Thoracic aorta (tissue), 2 donors: ENCODE results near the gene SLC8A2. TPM values are rescaled to one million over a fixed set of nuclear protein-coding genes. Genes with fewer than 3 reads are reported as not detected.

Experiments
- ATAC-seq: fragments of 150-250 bp; one replicate; pipeline ENCODE4 v1.8.0; 2017; ENCODE audit warnings: low read depth; ENCODE audit not compliant: insufficient number of reproducible peaks, low FRiP score
- DNase-seq: peaks from one replicate; pipeline ENCODE4 v3.0.0-alpha.2; 2020; ENCODE audit warnings: low spot score
- H3K27ac ChIP-seq, 2 donors: fragments of 200-600 bp; sonication (generic); 1 replicate in 1 of 2; 2 replicates in 1 of 2; pipeline ENCODE4 v1.5.1; 2016; ENCODE audit warnings: mild to moderate bottlenecking in 2 of 2, moderate library complexity in 2 of 2
- H3K27me3 ChIP-seq: fragments of 200-600 bp; sonication (generic); replicated peaks from 2 replicates; pipeline ENCODE4 v1.6.0; 2016; ENCODE audit warnings: mild to moderate bottlenecking; ENCODE audit not compliant: insufficient read depth
- H3K36me3 ChIP-seq: fragments of 200-600 bp; sonication (generic); one replicate; pipeline ENCODE4 v1.5.1; 2016
- H3K4me1 ChIP-seq, 2 donors: fragments of 200-600 bp; sonication (generic); 1 replicate in 1 of 2; 2 replicates in 1 of 2; pipeline versions ENCODE4 v1.5.1 to v1.6.0; 2016; ENCODE audit warnings: low read depth in 2 of 2, mild to moderate bottlenecking in 1 of 2; ENCODE audit not compliant: control insufficient read depth in 1 of 2
- H3K4me3 ChIP-seq: fragments of 200-600 bp; sonication (generic); 2 replicates; pipeline ENCODE4 v1.5.1; 2016; ENCODE audit warnings: mild to moderate bottlenecking
- H3K9me3 ChIP-seq: fragments of 200-600 bp; sonication (generic); 2 replicates; pipeline ENCODE4 v1.5.1; 2016
- total RNA-seq, 2 donors: library from RNA; depleted of rRNA; stranded (reverse); fragments of >200 nt; gene quantifications; one replicate each; pipeline versions ENCODE4 v1.1.0 to v1.2.3, GENCODE V29; 2016
- TF ChIP-seq, protein P1 (sequence below): fragments of 200-600 bp; sonication (generic); IDR thresholded peaks from one replicate; pipeline ENCODE4 v1.5.1; 2019; ENCODE audit warnings: antibody characterized with exemption

The SLC8A2 gene
- total RNA-seq, 2 donors from 2014 or later = 0.28 TPM; not detected in 1

DNA sequence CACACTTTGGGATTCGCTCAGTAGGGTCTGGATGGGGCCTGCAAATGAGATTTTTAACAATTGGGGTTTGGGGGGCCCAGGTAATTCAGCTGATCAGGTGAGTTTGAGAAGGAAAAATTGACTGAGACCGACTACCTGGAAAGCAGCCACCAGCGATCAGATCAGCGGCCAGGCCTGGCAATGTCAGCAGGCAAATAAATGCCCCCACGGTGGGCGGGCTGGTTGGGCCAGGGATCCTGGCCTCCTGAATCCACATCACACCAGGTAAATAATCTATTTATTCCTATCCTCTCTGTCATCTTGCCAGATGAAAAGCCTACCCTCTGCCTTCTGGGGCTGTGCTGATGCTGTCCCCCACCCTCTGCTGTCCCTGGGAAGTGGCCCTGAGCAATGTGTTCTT is 33.8 kb upstream of the SLC8A2 start:
- no peak overlapping the region for H3K4me3 ChIP-seq
- TF ChIP-seq, protein P1, sequence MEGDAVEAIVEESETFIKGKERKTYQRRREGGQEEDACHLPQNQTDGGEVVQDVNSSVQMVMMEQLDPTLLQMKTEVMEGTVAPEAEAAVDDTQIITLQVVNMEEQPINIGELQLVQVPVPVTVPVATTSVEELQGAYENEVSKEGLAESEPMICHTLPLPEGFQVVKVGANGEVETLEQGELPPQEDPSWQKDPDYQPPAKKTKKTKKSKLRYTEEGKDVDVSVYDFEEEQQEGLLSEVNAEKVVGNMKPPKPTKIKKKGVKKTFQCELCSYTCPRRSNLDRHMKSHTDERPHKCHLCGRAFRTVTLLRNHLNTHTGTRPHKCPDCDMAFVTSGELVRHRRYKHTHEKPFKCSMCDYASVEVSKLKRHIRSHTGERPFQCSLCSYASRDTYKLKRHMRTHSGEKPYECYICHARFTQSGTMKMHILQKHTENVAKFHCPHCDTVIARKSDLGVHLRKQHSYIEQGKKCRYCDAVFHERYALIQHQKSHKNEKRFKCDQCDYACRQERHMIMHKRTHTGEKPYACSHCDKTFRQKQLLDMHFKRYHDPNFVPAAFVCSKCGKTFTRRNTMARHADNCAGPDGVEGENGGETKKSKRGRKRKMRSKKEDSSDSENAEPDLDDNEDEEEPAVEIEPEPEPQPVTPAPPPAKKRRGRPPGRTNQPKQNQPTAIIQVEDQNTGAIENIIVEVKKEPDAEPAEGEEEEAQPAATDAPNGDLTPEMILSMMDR = no peak
- DNase-seq = no peak
- ATAC-seq = no peak
- H3K36me3 ChIP-seq = peaks cover 28% of the 10 kb centered on the region
- H3K27me3 ChIP-seq = no peaks in the 10 kb centered on the region
- no peak overlapping the region for H3K27ac ChIP-seq
- H3K9me3 ChIP-seq = no peaks in the 10 kb centered on the region
- peaks cover 28 to 37% of the 10 kb centered on the region in 2 donors for H3K4me1 ChIP-seq

DNA sequence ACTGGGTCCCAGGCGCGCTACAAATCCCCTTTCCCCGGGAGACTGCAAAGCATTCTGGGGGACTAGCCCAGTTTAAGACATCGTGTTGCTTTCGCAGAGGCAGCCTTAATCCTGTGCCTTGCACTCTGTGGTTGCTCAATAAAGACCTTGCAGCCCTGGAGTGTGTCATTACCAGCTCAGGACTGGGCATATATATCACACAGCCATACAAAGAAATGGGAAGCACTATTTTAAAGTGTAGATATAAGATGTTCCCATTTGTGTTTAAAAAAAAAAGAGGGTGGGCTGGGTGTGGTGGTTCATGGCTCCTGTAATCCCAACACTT is 32.1 kb upstream of the SLC8A2 start:
- peaks cover 42% of the 10 kb centered on the region for H3K36me3 ChIP-seq
- H3K9me3 ChIP-seq = no peaks in the 10 kb centered on the region
- TF ChIP-seq, protein P1 = no peak
- H3K27ac ChIP-seq = no peak overlapping the region
- DNase-seq (no peak), ATAC-seq (no peak)
- H3K4me1 ChIP-seq = peaks cover 14 to 21% of the 10 kb centered on the region in 2 donors
- no peaks in the 10 kb centered on the region for H3K27me3 ChIP-seq
- H3K4me3 ChIP-seq = no peak overlapping the region

DNA sequence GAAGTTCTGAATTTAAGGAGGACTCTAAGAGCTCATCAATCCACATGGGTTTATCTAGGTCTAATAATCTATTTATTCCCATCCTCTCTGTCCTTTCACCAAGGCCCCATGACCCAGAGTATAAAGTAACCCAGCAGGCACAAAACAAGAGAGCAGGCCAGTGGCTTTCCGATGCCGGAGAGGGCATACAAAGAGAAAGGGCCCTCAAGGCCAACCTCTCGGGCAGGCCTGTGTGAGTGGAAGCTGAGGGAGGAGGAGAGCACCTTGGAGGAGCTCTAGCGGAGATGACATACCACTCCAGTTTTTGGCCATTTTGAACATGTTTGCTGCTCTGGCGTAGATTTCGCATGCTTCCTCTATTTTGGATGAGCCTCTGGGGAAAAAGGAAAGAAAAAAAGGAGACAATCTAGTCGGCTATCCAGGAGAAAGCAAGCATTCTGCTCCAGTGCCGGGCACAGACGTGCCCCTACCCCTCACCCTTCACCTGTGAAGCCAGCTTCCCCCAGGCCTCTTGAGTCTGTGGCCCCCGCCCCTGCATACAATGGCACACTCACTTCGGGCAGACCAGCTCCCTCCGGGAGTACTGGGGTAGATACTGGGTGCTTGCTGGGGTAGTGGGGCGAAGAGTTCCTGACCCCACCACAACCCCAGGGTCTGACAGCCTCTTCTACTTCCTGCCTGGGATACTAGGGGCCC is 31.6 kb upstream of the SLC8A2 start:
- no peak overlapping the region for H3K4me3 ChIP-seq
- H3K27ac ChIP-seq = no peak overlapping the region
- DNase-seq = no peak
- TF ChIP-seq, protein P1 = no peak
- H3K27me3 ChIP-seq = no peaks in the 10 kb centered on the region
- no peak for ATAC-seq
- peaks cover 11 to 16% of the 10 kb centered on the region in 2 donors for H3K4me1 ChIP-seq
- H3K9me3 ChIP-seq = no peaks in the 10 kb centered on the region
- H3K36me3 ChIP-seq = peaks cover 46% of the 10 kb centered on the region

DNA sequence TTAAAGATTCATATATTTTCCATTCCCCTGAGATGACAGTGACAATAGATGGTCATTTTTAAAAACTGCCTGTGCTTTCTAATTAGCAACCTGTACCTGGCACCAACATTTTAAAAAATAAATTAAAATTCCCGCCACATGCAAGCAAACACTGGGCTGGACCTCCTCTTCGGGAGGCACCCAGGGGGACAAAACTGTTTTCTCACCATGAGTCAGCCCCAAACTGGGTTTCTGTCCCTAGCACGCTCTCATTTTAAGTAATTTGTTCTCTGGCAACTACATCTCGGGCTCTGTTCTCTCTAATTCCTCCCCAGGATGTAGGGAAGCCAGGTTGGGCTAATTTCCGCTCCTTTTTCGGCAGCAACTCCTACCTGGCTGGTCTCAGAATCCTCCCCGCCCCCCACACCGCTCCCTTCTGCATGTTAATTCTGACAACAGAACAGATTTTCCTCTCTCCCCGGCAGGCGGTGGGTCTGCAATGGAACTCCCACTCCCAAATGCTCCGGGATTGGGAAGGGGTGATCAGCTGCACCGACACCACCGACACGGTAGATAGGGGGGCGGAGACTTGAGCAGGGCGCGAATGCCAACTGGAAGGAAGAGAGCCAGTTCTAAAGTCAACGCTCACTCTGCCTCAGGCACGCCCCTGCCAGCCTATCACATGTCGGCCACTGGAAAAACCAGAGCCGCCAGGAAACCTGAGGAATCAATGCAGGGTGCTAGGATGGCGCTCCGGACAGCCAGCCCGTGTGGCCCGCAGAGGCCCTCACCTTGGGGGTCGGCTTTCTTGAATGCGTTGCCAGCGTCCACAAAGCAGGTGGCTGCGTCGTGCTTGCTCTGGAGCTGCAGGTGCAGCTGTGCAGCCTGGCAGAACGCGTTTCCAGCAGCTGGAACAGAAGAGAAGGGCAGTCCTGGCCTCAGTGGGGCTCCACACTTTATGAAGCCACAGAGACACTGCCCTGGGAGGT is 28.5 kb upstream of the SLC8A2 start:
- no peaks in the 10 kb centered on the region for H3K9me3 ChIP-seq
- H3K4me1 ChIP-seq = no peaks in the 10 kb centered on the region
- TF ChIP-seq, protein P1 = no peak
- H3K27ac ChIP-seq = no peak overlapping the region
- no peak for DNase-seq
- peaks cover 71% of the 10 kb centered on the region for H3K36me3 ChIP-seq
- no peaks in the 10 kb centered on the region for H3K27me3 ChIP-seq
- no peak overlapping the region for H3K4me3 ChIP-seq
- no peak for ATAC-seq

DNA sequence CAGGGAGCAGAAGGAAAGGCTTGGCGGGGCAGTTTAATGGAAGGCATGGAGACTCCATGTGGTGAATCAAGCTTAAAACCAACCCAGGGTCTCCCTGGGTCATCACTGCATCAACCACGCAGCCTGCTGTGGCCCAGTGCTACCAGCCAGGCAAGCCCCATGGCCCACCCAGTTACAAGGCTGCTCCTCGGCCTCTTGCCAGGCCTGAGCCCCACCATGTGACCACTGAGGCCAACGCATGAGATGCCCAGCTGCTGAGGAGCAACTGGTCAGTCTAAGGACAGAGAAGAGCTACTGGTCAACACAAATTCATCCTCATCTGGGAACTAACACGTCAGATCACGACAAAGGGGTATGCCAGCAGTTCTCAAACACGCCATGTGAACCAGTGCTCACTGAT is 27.7 kb upstream of the SLC8A2 start:
- Histone ChIP-seq H3K36me3 (peaks cover 71% of the 10 kb centered on the region), H3K4me1 (no peaks in the 10 kb centered on the region)
- ATAC-seq = no peak

More for the DNA sequence above, 27.7 kb upstream of the SLC8A2 start:
- DNase-seq = no peak
- Histone ChIP-seq H3K4me3 (no peak overlapping the region), H3K27me3 (no peaks in the 10 kb centered on the region), H3K27ac (no peak overlapping the region), H3K9me3 (no peaks in the 10 kb centered on the region)
- TF ChIP-seq, protein P1 = no peak
